GM21360 (cell line): ENCODE measurements around the gene NNT.
"Not testable (repeated sequence)": the region's sequence is repeated elsewhere in the genome, so short reads cannot be mapped to it uniquely, and the experiment has no call there.

Experiments
- ATAC-seq: cut with Tn5 transposase; IDR thresholded peaks from one replicate; pipeline ENCODE4 v1.9.1; 2021; ENCODE audit warnings: mild to moderate bottlenecking, moderate library complexity; ENCODE audit not compliant: unreplicated experiment

NNT gene

GRCh38 chr5:43602461-43603343 is at the start of gene NNT:
NNT (plus strand) TSS chr5:43603180; CDS start chr5:43609196, 6,016 bp downstream.
- peak; percentile 72 for ATAC-seq

- no peak for ATAC-seq
Observed at GRCh38 chr5:43553381-43553780, 49.6 kb upstream of the NNT start.

DNA sequence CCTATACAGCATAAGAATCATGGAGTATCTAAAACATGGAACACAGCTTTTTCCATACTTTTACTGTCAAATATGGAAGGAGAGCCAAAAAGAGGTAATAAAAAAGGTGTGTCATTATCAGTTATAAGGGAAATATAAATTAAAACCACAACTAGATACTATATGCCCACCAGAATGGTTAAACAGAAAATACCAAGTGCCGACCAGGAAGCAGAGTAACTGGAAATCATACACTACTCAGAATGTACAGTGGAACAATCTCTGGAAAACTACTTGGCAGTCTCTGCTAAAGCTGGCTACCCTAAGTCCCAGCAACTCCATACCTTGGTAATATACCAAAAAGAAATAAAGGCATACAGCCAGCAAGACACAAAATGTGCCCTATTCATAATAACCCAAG is 48.5 kb upstream of the NNT start:
- ATAC-seq, result no peak

GRCh38 chr5:43555895-43556606 is 46.9 kb upstream of the NNT start:
- peak; percentile 36 for ATAC-seq

DNA sequence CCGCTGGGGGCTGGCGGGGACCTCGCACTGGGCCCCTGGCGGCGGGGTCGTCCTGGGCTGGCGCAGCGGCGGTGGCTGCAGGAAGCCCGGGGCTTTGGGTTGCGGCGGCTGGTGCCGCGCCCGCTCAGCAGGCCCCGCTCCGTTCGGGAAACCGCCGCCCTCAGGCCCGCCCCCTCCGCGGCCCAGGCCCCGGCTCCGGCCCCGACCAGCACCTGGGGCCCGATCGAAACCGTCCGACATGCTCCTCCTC is 46.4 kb upstream of the NNT start:
- ATAC-seq, result peak; percentile 87

GRCh38 chr5:43556857-43557542 is 46.0 kb upstream of the NNT start, which contains the start of gene PAIP1:
PAIP1 (minus strand) TSS chr5:43557077; CDS start chr5:43556846, 231 bp downstream.
- ATAC-seq, result peak; percentile 66

DNA sequence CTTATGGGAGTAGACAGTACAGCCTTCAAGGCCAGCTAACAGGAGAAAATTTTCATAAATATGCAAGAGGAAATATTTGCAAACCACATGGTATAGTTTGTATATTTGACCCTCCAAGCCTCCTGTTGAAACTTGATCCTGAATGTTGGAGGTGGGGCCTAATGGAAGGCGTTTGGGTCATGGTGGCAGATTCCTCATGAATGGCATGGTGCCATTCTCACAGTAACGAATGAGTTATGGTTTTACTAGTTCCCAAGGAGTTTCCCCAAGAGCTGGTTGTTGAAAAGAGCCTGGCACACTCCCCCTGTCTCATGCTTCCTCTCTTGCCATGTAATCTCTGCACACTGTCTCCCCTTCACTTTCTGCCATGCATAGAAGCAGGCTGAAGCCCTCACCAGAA is 42.9 kb upstream of the NNT start:
- no peak for ATAC-seq

DNA sequence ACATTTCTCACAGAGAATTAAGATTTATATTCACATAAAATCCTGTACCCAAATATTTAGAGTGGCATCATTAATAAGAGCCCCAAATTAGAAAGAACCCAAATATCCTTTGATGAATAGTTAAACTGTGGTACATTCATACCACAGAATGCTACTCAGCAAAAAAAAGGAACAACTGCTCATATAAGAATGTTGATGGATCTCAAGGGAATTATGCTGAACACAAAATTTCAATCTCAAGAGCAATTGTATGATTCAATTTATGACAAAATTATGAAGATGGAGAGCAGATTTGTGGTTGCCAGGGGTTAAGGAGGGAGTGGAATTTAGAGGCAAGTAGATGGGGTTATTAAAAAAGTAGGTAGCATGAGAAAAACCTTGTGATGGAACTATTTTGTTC is 41.6 kb upstream of the NNT start:
- no peak for ATAC-seq

DNA sequence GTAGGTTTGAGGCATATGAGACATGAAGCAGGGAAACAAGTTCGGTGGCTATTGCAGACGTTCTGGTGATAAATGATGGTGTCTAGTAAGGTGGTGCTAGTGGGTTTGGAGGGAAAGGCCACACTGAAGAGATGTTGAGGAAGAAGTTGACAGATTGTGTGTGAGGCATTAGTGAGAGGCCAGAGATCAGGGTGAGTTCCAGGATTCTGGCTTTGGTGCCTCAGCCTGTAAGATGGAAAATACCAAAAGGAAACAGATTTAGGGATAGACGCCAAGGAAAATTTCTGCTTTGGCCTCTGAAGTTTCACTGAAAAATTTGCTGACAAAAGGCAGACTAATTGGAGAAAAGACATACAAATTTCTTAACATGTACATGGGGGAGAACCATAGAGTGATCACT is 39.7 kb upstream of the NNT start:
- ATAC-seq, result no peak

GRCh38 chr5:43564289-43564850 is 38.6 kb upstream of the NNT start:
- ATAC-seq, result no peak

GRCh38 chr5:43565043-43565442 is 37.9 kb upstream of the NNT start:
- no peak for ATAC-seq

DNA sequence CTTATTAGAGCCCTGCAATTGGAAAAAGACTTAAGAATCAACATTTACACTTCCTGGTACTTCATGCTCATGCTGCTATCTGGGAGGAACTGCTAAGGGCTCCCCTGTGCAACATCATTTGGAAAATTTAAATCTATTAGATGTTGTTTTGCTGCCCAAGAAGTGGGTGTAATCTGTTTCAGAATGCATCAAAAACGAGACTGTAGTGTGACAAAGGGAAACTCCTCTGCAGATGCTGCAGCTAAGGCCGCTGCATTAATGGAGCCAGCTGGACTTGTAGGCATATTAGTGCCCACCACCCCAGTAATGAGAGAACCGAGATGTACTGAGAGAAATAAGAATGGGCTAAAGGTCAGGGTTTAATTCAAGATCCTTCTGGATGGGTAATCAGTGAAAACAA is 35.0 kb upstream of the NNT start:
- ATAC-seq, result no peak

DNA sequence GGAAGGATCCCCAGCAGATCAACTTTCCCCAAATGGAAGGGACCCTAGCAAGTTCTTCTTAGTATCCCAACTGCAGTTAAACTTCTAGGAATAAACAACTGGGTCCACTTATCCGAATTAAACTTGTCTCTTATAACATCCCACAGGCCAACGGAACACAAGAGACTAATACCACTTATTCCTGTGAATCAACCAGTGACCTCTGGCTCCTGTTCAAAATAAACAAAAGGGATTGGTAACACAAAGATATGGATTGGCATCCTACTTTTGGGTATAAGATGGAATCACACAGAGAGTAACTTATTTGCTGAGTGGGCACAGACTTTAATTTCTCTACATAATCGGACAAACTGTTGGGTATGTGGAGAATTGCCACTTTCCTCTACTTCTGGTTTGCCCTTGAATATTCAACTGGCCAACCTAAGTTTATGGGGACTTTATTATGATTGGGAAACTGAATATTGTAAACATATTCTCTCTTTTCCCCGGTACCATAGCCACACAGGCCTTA is 33.7 kb upstream of the NNT start:
- no peak for ATAC-seq

DNA sequence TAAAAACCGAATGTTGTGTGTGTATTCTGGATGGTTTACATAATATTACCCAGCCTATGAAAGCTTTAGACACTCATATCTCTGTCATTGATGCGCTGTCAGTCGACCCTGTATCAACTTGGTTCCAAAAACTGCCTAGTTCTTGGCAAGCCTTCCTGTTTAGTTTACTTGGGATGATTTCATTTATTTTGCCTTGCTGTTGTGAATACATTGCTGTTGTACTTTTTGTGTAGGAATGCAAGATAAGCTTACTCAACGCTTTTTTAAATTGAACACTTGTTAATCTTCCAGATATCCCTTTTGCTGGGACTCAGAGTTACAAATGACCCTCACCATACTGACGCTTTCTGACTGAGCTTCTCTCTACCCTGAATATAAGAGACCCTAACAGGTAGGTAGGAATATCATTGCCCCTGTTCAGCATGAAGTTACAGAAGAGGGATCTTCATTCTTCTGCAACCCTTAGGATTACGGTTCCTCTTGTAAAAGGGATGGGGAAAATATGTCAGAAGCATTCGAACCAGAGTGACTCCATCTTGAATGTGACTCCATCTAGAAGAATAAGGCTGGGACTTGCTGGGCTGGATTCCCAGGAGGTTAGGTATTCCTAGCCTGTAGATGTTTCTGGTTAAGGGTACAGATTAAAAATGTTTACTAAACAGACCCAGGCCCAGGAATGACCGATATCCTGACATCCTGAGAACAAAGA is 32.4 kb upstream of the NNT start:
- ATAC-seq, result no peak

GRCh38 chr5:43571237-43571636 is 31.7 kb upstream of the NNT start:
- ATAC-seq, result no peak

- ATAC-seq, result no peak
Observed at GRCh38 chr5:43572357-43572756, 30.6 kb upstream of the NNT start.

DNA sequence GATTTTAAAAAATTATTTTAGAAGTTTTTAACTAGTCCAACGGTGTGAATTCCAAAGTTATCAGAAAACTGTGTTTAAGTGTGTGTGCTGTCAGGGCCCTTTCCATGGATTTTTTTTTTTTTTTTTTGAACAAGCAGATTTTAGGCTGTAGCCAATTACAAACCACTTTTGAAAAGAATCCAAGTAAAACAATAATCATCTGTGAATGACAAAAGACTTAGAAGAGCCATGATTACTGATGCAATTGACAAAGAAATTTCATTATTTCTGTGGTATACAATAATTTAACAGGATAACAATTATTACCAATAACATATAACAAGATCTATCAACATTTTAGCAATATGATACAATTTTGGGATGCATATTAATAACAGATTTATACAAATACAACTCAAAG is 29.9 kb upstream of the NNT start:
- ATAC-seq, result no peak

DNA sequence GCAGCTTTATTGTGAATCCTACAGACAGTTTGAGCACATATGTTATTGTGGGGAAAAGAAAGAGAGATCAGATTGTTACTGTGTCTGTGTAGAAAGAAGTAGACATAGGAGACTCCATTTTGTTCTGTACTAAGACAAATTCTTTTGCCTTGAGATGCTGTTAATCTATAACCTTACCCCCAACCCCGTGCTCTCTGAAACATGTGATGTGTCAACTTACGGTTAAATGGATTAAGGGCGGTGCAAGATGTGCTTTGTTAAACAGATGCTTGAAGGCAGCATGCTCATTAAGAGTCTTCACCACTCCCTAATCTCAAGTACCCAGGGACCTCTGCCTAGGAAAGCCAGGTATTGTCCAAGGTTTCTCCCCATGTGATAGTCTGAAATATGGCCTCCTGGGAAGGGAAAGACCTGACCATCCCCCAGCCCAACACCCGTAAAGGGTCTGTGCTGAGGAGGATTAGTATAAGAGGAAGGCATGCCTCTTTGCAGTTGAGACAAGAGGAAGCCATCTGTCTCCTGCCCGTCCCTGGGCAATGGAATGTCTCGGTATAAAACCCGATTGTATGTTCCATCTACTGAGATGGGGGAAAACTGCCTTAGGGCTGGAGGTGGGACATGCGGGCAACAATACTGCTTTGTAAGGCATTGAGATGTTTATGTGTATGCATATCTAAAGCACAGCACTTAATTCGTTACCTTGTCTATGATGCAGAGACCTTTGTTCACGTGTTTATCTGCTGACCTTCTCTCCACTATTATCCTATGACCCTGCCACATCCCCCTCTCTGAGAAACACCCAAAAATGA is 22.4 kb upstream of the NNT start:
- ATAC-seq, result not testable (repeated sequence)

- no peak for ATAC-seq
Observed at GRCh38 chr5:43581398-43581797, 21.6 kb upstream of the NNT start.
